ENCODE measurements around the gene IQGAP2. TPM values are rescaled to one million over a fixed set of nuclear protein-coding genes. Genes with fewer than 3 reads are reported as not detected.

The IQGAP2 gene
- total and polyA plus RNA-seq, 8 donors, result 15.6 to 29.1 (median 17.1) TPM

- no peak for DNase-seq
- no peaks in the 10 kb centered on the region for H3K36me3 ChIP-seq
- H3K9me3 ChIP-seq, result peaks cover 0 to 5% of the 10 kb centered on the region in 2 donors
- no peak overlapping the region for H3K27ac ChIP-seq
- H3K27me3 ChIP-seq, result no peaks in the 10 kb centered on the region
- no peak overlapping the region for H3K4me3 ChIP-seq
- ATAC-seq, result no peak
- H3K4me1 ChIP-seq, result no peaks in the 10 kb centered on the region
- intact Hi-C loops (cut with DNase I), result no loop called here
- no peak for TF ChIP-seq CTCF (IDR thresholded peaks at IDR 0.05)
Measured at GRCh38 chr5:76441890-76442673, 39.0 kb downstream of the IQGAP2 start.

- no peak overlapping the region for H3K4me3 ChIP-seq
- H3K27me3 ChIP-seq, result no peaks in the 10 kb centered on the region
- no peaks in the 10 kb centered on the region for H3K9me3 ChIP-seq
- no peaks in the 10 kb centered on the region for H3K4me1 ChIP-seq
- DNase-seq (peak in 1 of 4 donors; percentile 43), ATAC-seq (no peak)
- intact Hi-C loops (cut with DNase I), result no loop called here
- no peak for TF ChIP-seq CTCF (IDR thresholded peaks at IDR 0.05)
- H3K27ac ChIP-seq, result no peak overlapping the region
- H3K36me3 ChIP-seq, result no peaks in the 10 kb centered on the region
Measured at GRCh38 chr5:76443066-76443800, 40.1 kb downstream of the IQGAP2 start.

- no peak for TF ChIP-seq CTCF (IDR thresholded peaks at IDR 0.05)
- H3K9me3 ChIP-seq, result no peaks in the 10 kb centered on the region
- DNase-seq (no peak), ATAC-seq (no peak)
- H3K36me3 ChIP-seq, result no peaks in the 10 kb centered on the region
- no peaks in the 10 kb centered on the region for H3K27me3 ChIP-seq
- H3K4me1 ChIP-seq, result peaks cover 0 to 3% of the 10 kb centered on the region in 2 donors
- H3K4me3 ChIP-seq, result no peak overlapping the region
- intact Hi-C loops (cut with DNase I), result no loop called here
- H3K27ac ChIP-seq, result no peak overlapping the region
Measured at GRCh38 chr5:76445063-76445462, 42.0 kb downstream of the IQGAP2 start.

GRCh38 chr5:76445830-76446229 lies 42.7 kb downstream of the IQGAP2 start:
- H3K9me3 ChIP-seq, result no peaks in the 10 kb centered on the region
- peaks cover 0 to 10% of the 10 kb centered on the region in 2 donors for H3K4me1 ChIP-seq
- no peak overlapping the region for H3K4me3 ChIP-seq
- H3K36me3 ChIP-seq, result no peaks in the 10 kb centered on the region
- ATAC-seq, result no peak
- no peak overlapping the region for H3K27ac ChIP-seq
- no peaks in the 10 kb centered on the region for H3K27me3 ChIP-seq
- DNase-seq, result no peak
- intact Hi-C loops (cut with DNase I), result no loop called here
- no peak for TF ChIP-seq CTCF (IDR thresholded peaks at IDR 0.05)

GRCh38 chr5:76446776-76447175 lies 43.7 kb downstream of the IQGAP2 start:
- no peaks in the 10 kb centered on the region for H3K27me3 ChIP-seq
- no peaks in the 10 kb centered on the region for H3K9me3 ChIP-seq
- intact Hi-C loops (cut with DNase I), result no loop called here
- H3K4me3 ChIP-seq, result no peak overlapping the region
- H3K4me1 ChIP-seq, result peaks cover 0 to 19% of the 10 kb centered on the region in 2 donors
- no peak for TF ChIP-seq CTCF (IDR thresholded peaks at IDR 0.05)
- no peak for DNase-seq
- no peak overlapping the region for H3K27ac ChIP-seq
- ATAC-seq, result no peak
- no peaks in the 10 kb centered on the region for H3K36me3 ChIP-seq

Measured in left lung (tissue), 10 donors.